HCT116 (cell line): ENCODE data around the gene TMEM181. TPM values are rescaled to one million over a fixed set of nuclear protein-coding genes. Genes with fewer than 3 reads are reported as not detected.

Experiments
- ATAC-seq: fragments of 200-7000 bp; cut with Tn5 transposase; 2 replicates; pipeline ENCODE4 v1.9.1; 2020; ENCODE audit warnings: mild to moderate bottlenecking, moderate library complexity
- BruUV-seq: library from RNA; stranded (reverse); fragments of 400-500 nt; replicated peaks from 2 replicates; lab custom pipeline; 2021; lab: Mats Ljungman, UMichigan
- CTCF ChIA-PET: fragments of 300-600 bp; sonication (Branson Sonifier 250); formaldehyde crosslinking; loops from one replicate; lab custom pipeline; 2021; ENCODE audit warnings: antibody characterized with exemption; lab: Charles Lee
- POLR2A ChIA-PET: fragments of 300-600, 350-600 bp; sonication (Branson Sonifier 250); formaldehyde crosslinking; loops from one replicate; lab custom pipeline; 2021; ENCODE audit warnings: antibody characterized with exemption; lab: Charles Lee
- RAD21 ChIA-PET, 2 experiments: fragments of 300-600 bp; sonication (Branson Sonifier 250); formaldehyde crosslinking; loops; one replicate each; lab custom pipeline; 2023; ENCODE audit warnings: low total read pairs in 2 of 2; ENCODE audit not compliant: uncharacterized antibody in 2 of 2, unreplicated experiment in 2 of 2, low non-redundant PET in 1 of 2; lab: Charles Lee
- DNase-seq: peaks from one replicate; pipeline ENCODE4 v3.0.0-alpha.2; 2010; ENCODE audit warnings: low read depth, low spot score
- H2AFZ ChIP-seq: fragments of 200-600 bp; shearing (Covaris generic), sonication (generic); 2 replicates; pipeline ENCODE4 v1.6.1; 2017; ENCODE audit warnings: low read depth, mixed run types, mixed read lengths, antibody characterized with exemption, low read length; ENCODE audit not compliant: poor library complexity, severe bottlenecking
- H3K27ac ChIP-seq: 2 replicates; pipeline ENCODE4 v1.5.1; 2012; ENCODE audit warnings: low read depth, low read length
- H3K27me3 ChIP-seq: fragments of 200-600 bp; sonication (generic); 2 replicates; pipeline ENCODE4 v1.6.1; 2016; ENCODE audit warnings: mixed run types, low read length, mixed read lengths; ENCODE audit not compliant: insufficient read depth
- H3K36me3 ChIP-seq, 2 experiments: fragments of 200-500 bp in 1 of 2; fragments of 200-600 bp in 1 of 2; sonication (Bioruptor generic) in 1 of 2; sonication (generic) in 1 of 2; 2 replicates each; pipeline versions ENCODE4 v1.5.1 to v1.6.1; 2014 to 2016; ENCODE audit warnings: low read length in 2 of 2, inconsistent platforms in 1 of 2, mixed read lengths in 1 of 2, mixed run types in 1 of 2; ENCODE audit not compliant: insufficient read depth in 2 of 2, control insufficient read depth in 1 of 2
- H3K4me1 ChIP-seq, 2 experiments: fragments of 200-600 bp in 1 of 2; sonication (generic) in 1 of 2; 2 replicates each; pipeline versions ENCODE4 v1.5.1 to v1.6.1; 2012 to 2017; ENCODE audit warnings: low read length in 2 of 2, inconsistent platforms in 1 of 2, mild to moderate bottlenecking in 1 of 2, mixed read lengths in 1 of 2, mixed run types in 1 of 2, moderate library complexity in 1 of 2; ENCODE audit not compliant: insufficient read depth in 2 of 2, control insufficient read depth in 1 of 2
- H3K4me2 ChIP-seq: fragments of 200-600 bp; sonication (generic); 2 replicates; pipeline ENCODE4 v1.6.1; 2017; ENCODE audit warnings: mixed run types, low read length, mixed read lengths
- H3K4me3 ChIP-seq, 2 experiments: fragments of 200-600 bp in 1 of 2; sonication (generic) in 1 of 2; replicated peaks in 1 of 2; 2 replicates each; pipeline ENCODE4 v1.5.1; 2011 to 2016; ENCODE audit warnings: low read length in 2 of 2, control low read depth in 1 of 2, low read depth in 1 of 2, mild to moderate bottlenecking in 1 of 2, mixed read lengths in 1 of 2, mixed run types in 1 of 2
- H3K79me2 ChIP-seq: fragments of 200-600 bp; sonication (generic); 2 replicates; pipeline ENCODE4 v1.6.1; 2017; ENCODE audit warnings: mild to moderate bottlenecking, mixed run types, low read length, moderate library complexity, mixed read lengths; ENCODE audit not compliant: insufficient read depth
- H3K9ac ChIP-seq: fragments of 200-600 bp; sonication (generic); 2 replicates; pipeline ENCODE4 v1.6.1; 2016; ENCODE audit warnings: low read length, mixed read lengths
- H3K9me2 ChIP-seq: fragments of 200-600 bp; sonication (generic), shearing (Covaris generic); 2 replicates; pipeline ENCODE4 v1.6.1; 2017; ENCODE audit warnings: mixed run types, mild to moderate bottlenecking, moderate library complexity; ENCODE audit not compliant: insufficient read depth
- H3K9me3 ChIP-seq, 2 experiments: fragments of 200-500 bp in 1 of 2; fragments of 200-600 bp in 1 of 2; sonication (Bioruptor generic) in 1 of 2; sonication (generic) in 1 of 2; 2 replicates each; pipeline ENCODE4 v1.6.1; 2014 to 2017; ENCODE audit warnings: low read length in 2 of 2, mixed read lengths in 2 of 2, inconsistent platforms in 1 of 2, low read depth in 1 of 2, mild to moderate bottlenecking in 1 of 2, mixed run types in 1 of 2, moderate library complexity in 1 of 2; ENCODE audit not compliant: control insufficient read depth in 1 of 2, insufficient read depth in 1 of 2
- H4K20me1 ChIP-seq: fragments of 200-600 bp; sonication (generic), shearing (Covaris generic); 2 replicates; pipeline ENCODE4 v1.6.1; 2017; ENCODE audit warnings: mixed run types, mild to moderate bottlenecking, moderate library complexity; ENCODE audit not compliant: insufficient read depth
- EGR1 ChIP-seq: IDR thresholded peaks from 2 replicates; pipeline ENCODE4 v1.6.1; 2012; ENCODE audit warnings: low read depth
- EZH2phosphoT487 ChIP-seq: fragments of 200-600 bp; IDR thresholded peaks from 2 replicates; pipeline ENCODE4 v1.6.1; 2018; ENCODE audit warnings: antibody characterized with exemption, borderline replicate concordance
- SIN3A ChIP-seq: IDR thresholded peaks from 2 replicates; pipeline ENCODE4 v1.6.1; 2012; ENCODE audit warnings: low read depth
- SP1 ChIP-seq: IDR thresholded peaks from 2 replicates; pipeline ENCODE4 v1.6.1; 2012; ENCODE audit warnings: low read depth
- SRF ChIP-seq: IDR thresholded peaks from 2 replicates; pipeline ENCODE4 v1.6.1; 2012; ENCODE audit warnings: low read depth
- YY1 ChIP-seq: IDR thresholded peaks from 2 replicates; pipeline ENCODE4 v1.6.1; 2011; ENCODE audit warnings: low read length, low read depth, moderate library complexity, mild to moderate bottlenecking; ENCODE audit not compliant: insufficient replicate concordance; ENCODE audit errors: extremely low read depth
- ZNF274 ChIP-seq: fragments of 200-500 bp; sonication (Bioruptor generic); IDR thresholded peaks from 2 replicates; pipeline ENCODE4 v1.6.1; 2014; ENCODE audit warnings: mild to moderate bottlenecking, low read depth, low read length, inconsistent platforms
- intact Hi-C: fragments of 100-400 bp; cut with micrococcal nuclease; formaldehyde crosslinking; loops from 2 replicates; pipeline ENCODE4 v1.10.0; 2022
- total RNA-seq: library from RNA; stranded (reverse); gene quantifications from one replicate; pipeline ENCODE4 v1.2.1, GENCODE V29; 2021; ENCODE audit not compliant: unreplicated experiment
- TF ChIP-seq, protein P1 (sequence below): IDR thresholded peaks from 2 replicates; pipeline ENCODE4 v1.6.1; 2011; ENCODE audit warnings: mild to moderate bottlenecking, low read length, moderate library complexity; ENCODE audit not compliant: insufficient replicate concordance; ENCODE audit errors: extremely low read depth
- TF ChIP-seq, protein P2 (sequence below): IDR thresholded peaks from 2 replicates; pipeline ENCODE4 v1.6.1; 2012

The TMEM181 gene
- total RNA-seq, 1 experiment from 2014 or later, result 34.4 TPM

DNA sequence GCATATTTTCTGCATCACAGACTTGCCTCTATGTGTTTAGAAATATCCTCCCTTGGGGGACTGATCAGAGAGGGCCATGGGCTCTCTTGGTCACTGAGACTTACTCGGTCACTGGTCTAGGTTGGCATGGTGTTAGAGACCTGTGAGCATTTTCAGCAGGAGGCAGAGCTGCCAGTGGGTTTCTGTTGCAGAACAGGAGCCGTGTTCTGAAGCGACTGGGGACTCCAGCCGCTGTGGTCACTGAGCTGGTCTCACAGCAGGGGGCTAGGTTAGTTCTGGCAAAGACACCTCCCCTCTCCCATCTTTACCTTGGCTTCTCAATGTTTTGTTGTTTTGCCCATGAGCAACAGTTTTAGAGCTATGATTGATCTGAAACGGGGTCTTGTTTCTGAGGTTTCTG is 8.7 kb downstream of the TMEM181 start:
- Histone ChIP-seq H3K4me3 (no peak overlapping the region), H3K4me2 (no peak overlapping the region), H3K9ac (no peak overlapping the region), H2AFZ (no peak overlapping the region), H3K79me2 (peaks cover 88% of the 10 kb centered on the region), H4K20me1 (no peaks in the 10 kb centered on the region), H3K9me3 (no peaks in the 10 kb centered on the region), H3K36me3 (peaks cover 0 to 5% of the 10 kb centered on the region in 2 experiments; a peak in 2 of 4 replicates), H3K9me2 (no peaks in the 10 kb centered on the region), H3K4me1 (no peaks in the 10 kb centered on the region), H3K27me3 (no peaks in the 10 kb centered on the region), H3K27ac (no peak overlapping the region)
- ChIA-PET RAD21 (no interaction called here), CTCF (no interaction called here), POLR2A (no interaction called here)
- DNase-seq, result no peak
- ATAC-seq, result no peak
- intact Hi-C loops, result no loop called here
- TF ChIP-seq SIN3A (no peak), ZNF274 (no peak), EZH2phosphoT487 (no peak), YY1 (no peak), SRF (no peak), SP1 (no peak), EGR1 (no peak)
- TF ChIP-seq, protein P1, sequence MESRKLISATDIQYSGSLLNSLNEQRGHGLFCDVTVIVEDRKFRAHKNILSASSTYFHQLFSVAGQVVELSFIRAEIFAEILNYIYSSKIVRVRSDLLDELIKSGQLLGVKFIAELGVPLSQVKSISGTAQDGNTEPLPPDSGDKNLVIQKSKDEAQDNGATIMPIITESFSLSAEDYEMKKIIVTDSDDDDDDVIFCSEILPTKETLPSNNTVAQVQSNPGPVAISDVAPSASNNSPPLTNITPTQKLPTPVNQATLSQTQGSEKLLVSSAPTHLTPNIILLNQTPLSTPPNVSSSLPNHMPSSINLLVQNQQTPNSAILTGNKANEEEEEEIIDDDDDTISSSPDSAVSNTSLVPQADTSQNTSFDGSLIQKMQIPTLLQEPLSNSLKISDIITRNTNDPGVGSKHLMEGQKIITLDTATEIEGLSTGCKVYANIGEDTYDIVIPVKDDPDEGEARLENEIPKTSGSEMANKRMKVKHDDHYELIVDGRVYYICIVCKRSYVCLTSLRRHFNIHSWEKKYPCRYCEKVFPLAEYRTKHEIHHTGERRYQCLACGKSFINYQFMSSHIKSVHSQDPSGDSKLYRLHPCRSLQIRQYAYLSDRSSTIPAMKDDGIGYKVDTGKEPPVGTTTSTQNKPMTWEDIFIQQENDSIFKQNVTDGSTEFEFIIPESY, result no peak
- TF ChIP-seq, protein P2, sequence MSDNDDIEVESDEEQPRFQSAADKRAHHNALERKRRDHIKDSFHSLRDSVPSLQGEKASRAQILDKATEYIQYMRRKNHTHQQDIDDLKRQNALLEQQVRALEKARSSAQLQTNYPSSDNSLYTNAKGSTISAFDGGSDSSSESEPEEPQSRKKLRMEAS, result no peak
- no TSS peak for BruUV-seq
